GM23338 (cell line): Measurements from ENCODE around the gene LRRC75B. TPM values are rescaled to one million over a fixed set of nuclear protein-coding genes. Genes with fewer than 3 reads are reported as not detected.

Experiments
- ATAC-seq: fragments of 200-7000 bp; cut with Tn5 transposase; 3 replicates; pipeline ENCODE4 v1.9.1; 2020
- DNase-seq: peaks from one replicate; pipeline ENCODE4 v3.0.0-alpha.2; 2015; ENCODE audit warnings: low spot score
- H2AFZ ChIP-seq: fragments of 200-600 bp; sonication (generic); 2 replicates; pipeline ENCODE4 v1.8.0; 2016; ENCODE audit warnings: antibody characterized with exemption, mild to moderate bottlenecking, moderate library complexity
- H3F3A ChIP-seq: fragments of 200-600 bp; sonication (generic); replicated peaks from 2 replicates; pipeline ENCODE4 v1.8.0; 2017; ENCODE audit warnings: antibody characterized with exemption, mixed run types, low read depth
- H3K27ac ChIP-seq: fragments of 200-600 bp; sonication (generic); 2 replicates; pipeline ENCODE4 v1.6.1; 2016; ENCODE audit warnings: low read depth
- H3K27me3 ChIP-seq: fragments of 200-600 bp; sonication (generic); 2 replicates; pipeline ENCODE4 v1.8.0; 2016; ENCODE audit warnings: mild to moderate bottlenecking, mixed run types, moderate library complexity; ENCODE audit not compliant: insufficient read depth
- H3K36me3 ChIP-seq: fragments of 200-600 bp; sonication (generic); 2 replicates; pipeline ENCODE4 v1.8.0; 2016; ENCODE audit warnings: mild to moderate bottlenecking; ENCODE audit not compliant: insufficient read depth
- H3K4me1 ChIP-seq: fragments of 200-600 bp; sonication (generic); 2 replicates; pipeline ENCODE4 v1.8.0; 2016; ENCODE audit warnings: mild to moderate bottlenecking, moderate library complexity; ENCODE audit not compliant: insufficient read depth
- H3K4me2 ChIP-seq: fragments of 200-600 bp; sonication (generic); 2 replicates; pipeline ENCODE4 v1.7.1; 2017; ENCODE audit warnings: mixed run types
- H3K4me3 ChIP-seq: fragments of 200-600 bp; sonication (generic); 2 replicates; pipeline ENCODE4 v1.6.1; 2016; ENCODE audit warnings: mixed run types
- H3K79me2 ChIP-seq: fragments of 200-600 bp; sonication (generic); replicated peaks from 2 replicates; pipeline ENCODE4 v1.8.0; 2017; ENCODE audit warnings: mild to moderate bottlenecking; ENCODE audit not compliant: insufficient read depth
- H3K9me2 ChIP-seq: fragments of 200-600 bp; sonication (generic); 2 replicates; pipeline ENCODE4 v1.8.0; 2017; ENCODE audit not compliant: insufficient read depth
- H4K20me1 ChIP-seq: fragments of 200-600 bp; sonication (generic); replicated peaks from 2 replicates; pipeline ENCODE4 v1.8.0; 2017; ENCODE audit warnings: mild to moderate bottlenecking; ENCODE audit not compliant: insufficient read depth
- H3K27ac Mint-ChIP-seq: 2 replicates; pipeline ENCODE4 v1.8.0; 2020; ENCODE audit warnings: inconsistent platforms, mild to moderate bottlenecking, moderate library complexity, mixed read lengths
- H3K27me3 Mint-ChIP-seq: 3 replicates; pipeline ENCODE4 v1.8.0; 2022; ENCODE audit warnings: low read depth, mild to moderate bottlenecking, moderate library complexity, mixed read lengths, inconsistent platforms; ENCODE audit not compliant: insufficient read depth, poor library complexity
- H3K36me3 Mint-ChIP-seq: 3 replicates; pipeline ENCODE4 v1.8.0; 2021; ENCODE audit warnings: low read depth, mild to moderate bottlenecking, inconsistent platforms, moderate library complexity, mixed read lengths
- H3K4me1 Mint-ChIP-seq: 3 replicates; pipeline ENCODE4 v1.8.0; 2020; ENCODE audit warnings: mild to moderate bottlenecking, inconsistent platforms, mixed read lengths
- H3K4me3 Mint-ChIP-seq: 3 replicates; pipeline ENCODE4 v1.8.0; 2021; ENCODE audit warnings: moderate library complexity, mild to moderate bottlenecking, inconsistent platforms, mixed read lengths
- H3K9me3 Mint-ChIP-seq: 3 replicates; pipeline ENCODE4 v1.8.0; 2020; ENCODE audit warnings: moderate library complexity, mild to moderate bottlenecking, inconsistent platforms, mixed read lengths
- CREB1 ChIP-seq: fragments of 250-450 bp; sonication (Bioruptor Pico); IDR thresholded peaks from 2 replicates; pipeline ENCODE4 v1.5.0; 2020; ENCODE audit warnings: low read depth, mild to moderate bottlenecking, moderate library complexity
- EZH2 ChIP-seq: fragments of 200-600 bp; sonication (generic); IDR thresholded peaks from one replicate; pipeline ENCODE4 v1.8.0; 2017; ENCODE audit warnings: antibody characterized with exemption, mild to moderate bottlenecking, low read depth; ENCODE audit not compliant: unreplicated experiment
- EZH2phosphoT487 ChIP-seq: fragments of 200-600 bp; sonication (generic); IDR thresholded peaks from one replicate; pipeline ENCODE4 v1.8.1; 2018; ENCODE audit warnings: antibody characterized with exemption; ENCODE audit not compliant: unreplicated experiment
- JUNB ChIP-seq: IDR thresholded peaks from one replicate; pipeline ENCODE4 v1.6.1; 2016; ENCODE audit warnings: antibody characterized with exemption; ENCODE audit not compliant: unreplicated experiment
- NANOG ChIP-seq: IDR thresholded peaks from 2 replicates; pipeline ENCODE4 v1.6.1; 2016; ENCODE audit warnings: antibody characterized with exemption, borderline replicate concordance
- STAT1 ChIP-seq: IDR thresholded peaks from one replicate; pipeline ENCODE4 v1.6.1; 2016; ENCODE audit warnings: antibody characterized with exemption; ENCODE audit not compliant: unreplicated experiment
- ZNF331 ChIP-seq: fragments of 250-450 bp; sonication (Bioruptor Pico); IDR thresholded peaks from 2 replicates; pipeline ENCODE4 v1.5.0; 2020; ENCODE audit warnings: low read depth, mild to moderate bottlenecking, moderate library complexity
- polyA plus RNA-seq: library from polyadenylated mRNA; unstranded; fragments of >200 nt; fragmentation: Nextera tagmentation; extraction: Ambion mirVana; gene quantifications from 2 replicates; pipeline ENCODE4 v1.2.1, GENCODE V29; 2016
- total RNA-seq: library from RNA; depleted of rRNA; stranded (reverse); fragments of >200 nt; shearing (Covaris generic); gene quantifications from 2 replicates; pipeline ENCODE4 v1.2.3, GENCODE V29; 2014
- TF ChIP-seq, protein P1 (sequence below): fragments of 250-450 bp; sonication (Bioruptor Pico); IDR thresholded peaks from 2 replicates; pipeline ENCODE4 v1.5.0; 2020; ENCODE audit warnings: mild to moderate bottlenecking, moderate library complexity

Gene LRRC75B
- total and polyA plus RNA-seq, 2 experiments from 2014 or later, result 17.6 to 22.1 TPM

DNA sequence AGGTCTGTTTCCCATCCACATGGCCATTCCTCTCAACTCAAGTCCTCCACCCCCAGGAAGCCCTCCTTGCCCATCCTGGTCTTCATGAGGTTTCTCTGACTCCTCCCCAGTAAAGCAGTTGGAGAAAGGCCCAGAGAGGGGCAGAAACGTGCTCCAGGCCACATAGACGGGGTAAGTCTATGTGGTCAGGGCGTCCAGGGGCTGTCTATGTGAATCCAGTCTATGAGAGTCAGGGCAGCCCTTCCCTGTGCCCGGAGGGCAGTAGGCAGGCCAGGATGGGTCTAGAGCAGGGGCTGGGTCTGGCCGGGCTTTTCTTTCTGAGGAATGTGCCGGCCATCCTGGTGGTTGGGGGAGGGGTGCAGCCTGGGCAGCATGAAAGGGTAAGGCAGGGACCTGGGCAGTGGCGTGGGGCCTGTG is 49.7 kb downstream of the LRRC75B start (continued):
- TF ChIP-seq, protein P1, sequence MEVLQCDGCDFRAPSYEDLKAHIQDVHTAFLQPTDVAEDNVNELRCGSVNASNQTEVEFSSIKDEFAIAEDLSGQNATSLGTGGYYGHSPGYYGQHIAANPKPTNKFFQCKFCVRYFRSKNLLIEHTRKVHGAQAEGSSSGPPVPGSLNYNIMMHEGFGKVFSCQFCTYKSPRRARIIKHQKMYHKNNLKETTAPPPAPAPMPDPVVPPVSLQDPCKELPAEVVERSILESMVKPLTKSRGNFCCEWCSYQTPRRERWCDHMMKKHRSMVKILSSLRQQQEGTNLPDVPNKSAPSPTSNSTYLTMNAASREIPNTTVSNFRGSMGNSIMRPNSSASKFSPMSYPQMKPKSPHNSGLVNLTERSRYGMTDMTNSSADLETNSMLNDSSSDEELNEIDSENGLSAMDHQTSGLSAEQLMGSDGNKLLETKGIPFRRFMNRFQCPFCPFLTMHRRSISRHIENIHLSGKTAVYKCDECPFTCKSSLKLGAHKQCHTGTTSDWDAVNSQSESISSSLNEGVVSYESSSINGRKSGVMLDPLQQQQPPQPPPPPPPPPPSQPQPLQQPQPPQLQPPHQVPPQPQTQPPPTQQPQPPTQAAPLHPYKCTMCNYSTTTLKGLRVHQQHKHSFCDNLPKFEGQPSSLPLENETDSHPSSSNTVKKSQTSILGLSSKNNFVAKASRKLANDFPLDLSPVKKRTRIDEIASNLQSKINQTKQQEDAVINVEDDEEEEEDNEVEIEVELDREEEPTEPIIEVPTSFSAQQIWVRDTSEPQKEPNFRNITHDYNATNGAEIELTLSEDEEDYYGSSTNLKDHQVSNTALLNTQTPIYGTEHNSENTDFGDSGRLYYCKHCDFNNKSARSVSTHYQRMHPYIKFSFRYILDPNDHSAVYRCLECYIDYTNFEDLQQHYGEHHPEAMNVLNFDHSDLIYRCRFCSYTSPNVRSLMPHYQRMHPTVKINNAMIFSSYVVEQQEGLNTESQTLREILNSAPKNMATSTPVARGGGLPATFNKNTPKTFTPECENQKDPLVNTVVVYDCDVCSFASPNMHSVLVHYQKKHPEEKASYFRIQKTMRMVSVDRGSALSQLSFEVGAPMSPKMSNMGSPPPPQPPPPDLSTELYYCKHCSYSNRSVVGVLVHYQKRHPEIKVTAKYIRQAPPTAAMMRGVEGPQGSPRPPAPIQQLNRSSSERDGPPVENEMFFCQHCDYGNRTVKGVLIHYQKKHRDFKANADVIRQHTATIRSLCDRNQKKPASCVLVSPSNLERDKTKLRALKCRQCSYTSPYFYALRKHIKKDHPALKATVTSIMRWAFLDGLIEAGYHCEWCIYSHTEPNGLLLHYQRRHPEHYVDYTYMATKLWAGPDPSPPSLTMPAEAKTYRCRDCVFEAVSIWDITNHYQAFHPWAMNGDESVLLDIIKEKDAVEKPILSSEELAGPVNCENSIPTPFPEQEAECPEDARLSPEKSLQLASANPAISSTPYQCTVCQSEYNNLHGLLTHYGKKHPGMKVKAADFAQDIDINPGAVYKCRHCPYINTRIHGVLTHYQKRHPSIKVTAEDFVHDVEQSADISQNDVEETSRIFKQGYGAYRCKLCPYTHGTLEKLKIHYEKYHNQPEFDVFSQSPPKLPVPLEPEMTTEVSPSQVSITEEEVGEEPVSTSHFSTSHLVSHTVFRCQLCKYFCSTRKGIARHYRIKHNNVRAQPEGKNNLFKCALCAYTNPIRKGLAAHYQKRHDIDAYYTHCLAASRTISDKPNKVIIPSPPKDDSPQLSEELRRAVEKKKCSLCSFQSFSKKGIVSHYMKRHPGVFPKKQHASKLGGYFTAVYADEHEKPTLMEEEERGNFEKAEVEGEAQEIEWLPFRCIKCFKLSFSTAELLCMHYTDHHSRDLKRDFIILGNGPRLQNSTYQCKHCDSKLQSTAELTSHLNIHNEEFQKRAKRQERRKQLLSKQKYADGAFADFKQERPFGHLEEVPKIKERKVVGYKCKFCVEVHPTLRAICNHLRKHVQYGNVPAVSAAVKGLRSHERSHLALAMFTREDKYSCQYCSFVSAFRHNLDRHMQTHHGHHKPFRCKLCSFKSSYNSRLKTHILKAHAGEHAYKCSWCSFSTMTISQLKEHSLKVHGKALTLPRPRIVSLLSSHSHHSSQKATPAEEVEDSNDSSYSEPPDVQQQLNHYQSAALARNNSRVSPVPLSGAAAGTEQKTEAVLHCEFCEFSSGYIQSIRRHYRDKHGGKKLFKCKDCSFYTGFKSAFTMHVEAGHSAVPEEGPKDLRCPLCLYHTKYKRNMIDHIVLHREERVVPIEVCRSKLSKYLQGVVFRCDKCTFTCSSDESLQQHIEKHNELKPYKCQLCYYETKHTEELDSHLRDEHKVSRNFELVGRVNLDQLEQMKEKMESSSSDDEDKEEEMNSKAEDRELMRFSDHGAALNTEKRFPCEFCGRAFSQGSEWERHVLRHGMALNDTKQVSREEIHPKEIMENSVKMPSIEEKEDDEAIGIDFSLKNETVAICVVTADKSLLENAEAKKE (CRISPR knock-in tag), result no peak

DNA sequence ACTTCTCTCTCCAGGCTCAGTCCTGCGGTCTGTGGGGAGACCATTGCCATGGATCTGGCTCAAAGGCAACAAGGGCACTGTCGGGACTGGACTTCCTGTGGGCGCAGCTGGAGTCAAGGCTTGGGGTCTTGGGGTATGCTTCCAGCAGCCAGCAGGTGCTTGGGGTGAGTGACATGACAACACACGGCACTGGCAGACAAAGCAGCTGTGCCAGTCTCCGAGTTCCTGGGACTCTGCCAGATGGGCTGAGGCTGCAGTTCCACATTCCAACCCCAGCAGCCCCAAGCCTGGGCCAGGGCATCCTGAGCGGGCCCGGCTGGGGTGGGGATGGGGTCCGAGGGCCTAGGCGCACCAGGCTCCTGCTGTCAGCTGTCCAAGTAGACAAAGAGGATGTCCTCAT is 50.2 kb downstream of the LRRC75B start:
- TF ChIP-seq CREB1, result no peak
- no peak for TF ChIP-seq JUNB
- no peak for TF ChIP-seq EZH2
- TF ChIP-seq, protein P1 (CRISPR knock-in tag), result no peak
- TF ChIP-seq EZH2phosphoT487, result no peak
- no peak for TF ChIP-seq ZNF331
- no peak for TF ChIP-seq STAT1
- TF ChIP-seq NANOG, result no peak
- Histone ChIP-seq H3K36me3 (no peaks in the 10 kb centered on the region; the same call in 1 of the 2 replicates), H3K79me2 (no peaks in the 10 kb centered on the region), H3K4me1 (no peaks in the 10 kb centered on the region), H4K20me1 (no peaks in the 10 kb centered on the region), H3K27me3 (no peaks in the 10 kb centered on the region), H3K27ac (no peak overlapping the region), H3K4me2 (no peak overlapping the region), H3F3A (no peaks in the 10 kb centered on the region), H2AFZ (no peak overlapping the region), H3K4me3 (no peak overlapping the region), H3K9me2 (no peaks in the 10 kb centered on the region)
- Mint-ChIP-seq H3K27ac (no peak overlapping the region), H3K4me3 (no peak overlapping the region), H3K27me3 (peaks cover 4% of the 10 kb centered on the region), H3K36me3 (peaks cover 50% of the 10 kb centered on the region), H3K4me1 (no peaks in the 10 kb centered on the region), H3K9me3 (no peaks in the 10 kb centered on the region)
- no peak for ATAC-seq
- DNase-seq, result no peak
